Measurements from ENCODE around the gene KCNQ5.

Gene KCNQ5

DNA sequence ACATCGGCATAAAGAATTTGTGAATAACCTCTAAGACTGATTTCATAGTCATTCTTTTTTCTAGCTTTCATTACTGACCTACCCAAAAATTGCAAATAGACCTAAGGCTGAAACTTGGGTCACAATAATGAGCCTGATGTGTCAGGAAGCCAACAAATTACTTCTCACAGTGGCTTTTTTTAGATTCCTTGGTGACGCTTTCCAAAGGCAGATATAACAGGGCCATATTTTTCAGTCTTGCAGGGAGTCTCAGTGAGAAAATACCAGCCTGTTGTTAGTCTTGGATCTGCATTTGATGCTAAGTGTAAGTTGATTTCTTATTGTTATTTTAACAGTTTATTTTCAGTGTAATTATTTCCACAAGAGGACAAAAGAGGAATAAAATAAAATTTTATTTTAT, 423.7 kb downstream of the KCNQ5 start:
- TF ChIP-seq EZH2phosphoT487 (conservative IDR thresholded peaks at IDR 0.05; ENCODE audit: low read length) (no peak), CTCF (IDR thresholded peaks at IDR 0.05; ENCODE audit: insufficient read depth, low read length, poor library complexity, severe bottlenecking) (no peak)
- Histone ChIP-seq H3K4me3 (ENCODE audit: insufficient read depth, low read length, poor library complexity, severe bottlenecking) (no peak overlapping the region), H3F3A (ENCODE audit: insufficient read depth) (no peaks in the 10 kb centered on the region), H3K27ac (ENCODE audit: low read depth, low read length) (no peak overlapping the region), H3K4me2 (ENCODE audit: low read depth, low read length, poor library complexity, severe bottlenecking) (no peak overlapping the region), H3K9me2 (replicated peaks; ENCODE audit: insufficient read depth, low read length) (no peaks in the 10 kb centered on the region), H3K79me2 (ENCODE audit: insufficient read depth, low read length) (no peaks in the 10 kb centered on the region), H4K20me1 (ENCODE audit: low read depth, low read length) (no peaks in the 10 kb centered on the region), H3K9me3 (ENCODE audit: insufficient read depth, low read length) (no peaks in the 10 kb centered on the region), H3K27me3 (ENCODE audit: low read length) (no peaks in the 10 kb centered on the region), H3K9ac (ENCODE audit: low read length) (no peak overlapping the region), H3K36me3 (ENCODE audit: low read length) (no peaks in the 10 kb centered on the region), H2AFZ (ENCODE audit: low read depth, low read length, severe bottlenecking) (no peak overlapping the region)

DNA sequence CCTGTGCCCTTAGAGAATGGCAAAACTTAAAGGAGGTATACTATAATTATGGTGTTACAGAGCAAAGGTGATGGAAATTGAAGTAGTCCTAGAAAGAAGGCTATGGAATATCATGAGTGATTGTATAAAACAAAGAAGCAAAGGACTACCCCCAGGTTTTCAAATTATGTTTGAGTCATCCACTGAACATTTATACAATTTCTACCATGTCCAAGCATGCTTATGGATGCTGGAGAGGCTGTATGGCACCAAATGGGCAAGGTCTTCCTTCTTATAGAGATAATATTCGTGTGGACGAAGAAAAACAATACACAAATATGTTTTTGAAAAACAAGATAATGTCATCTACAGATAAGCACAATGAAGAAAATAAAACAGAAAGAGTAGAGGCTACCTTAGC, 425.9 kb downstream of the KCNQ5 start:
- Histone ChIP-seq H2AFZ (ENCODE audit: low read depth, low read length, severe bottlenecking) (no peak overlapping the region), H3K4me3 (ENCODE audit: insufficient read depth, low read length, poor library complexity, severe bottlenecking) (no peak overlapping the region), H3K27me3 (ENCODE audit: low read length) (no peaks in the 10 kb centered on the region), H3K9me2 (replicated peaks; ENCODE audit: insufficient read depth, low read length) (no peaks in the 10 kb centered on the region), H3K79me2 (ENCODE audit: insufficient read depth, low read length) (no peaks in the 10 kb centered on the region), H3K4me2 (ENCODE audit: low read depth, low read length, poor library complexity, severe bottlenecking) (no peak overlapping the region), H3F3A (ENCODE audit: insufficient read depth) (no peaks in the 10 kb centered on the region), H3K9me3 (ENCODE audit: insufficient read depth, low read length) (no peaks in the 10 kb centered on the region), H4K20me1 (ENCODE audit: low read depth, low read length) (no peaks in the 10 kb centered on the region), H3K27ac (ENCODE audit: low read depth, low read length) (no peak overlapping the region), H3K36me3 (ENCODE audit: low read length) (no peaks in the 10 kb centered on the region), H3K9ac (ENCODE audit: low read length) (no peak overlapping the region)
- TF ChIP-seq EZH2phosphoT487 (conservative IDR thresholded peaks at IDR 0.05; ENCODE audit: low read length) (no peak), CTCF (IDR thresholded peaks at IDR 0.05; ENCODE audit: insufficient read depth, low read length, poor library complexity, severe bottlenecking) (no peak)

DNA sequence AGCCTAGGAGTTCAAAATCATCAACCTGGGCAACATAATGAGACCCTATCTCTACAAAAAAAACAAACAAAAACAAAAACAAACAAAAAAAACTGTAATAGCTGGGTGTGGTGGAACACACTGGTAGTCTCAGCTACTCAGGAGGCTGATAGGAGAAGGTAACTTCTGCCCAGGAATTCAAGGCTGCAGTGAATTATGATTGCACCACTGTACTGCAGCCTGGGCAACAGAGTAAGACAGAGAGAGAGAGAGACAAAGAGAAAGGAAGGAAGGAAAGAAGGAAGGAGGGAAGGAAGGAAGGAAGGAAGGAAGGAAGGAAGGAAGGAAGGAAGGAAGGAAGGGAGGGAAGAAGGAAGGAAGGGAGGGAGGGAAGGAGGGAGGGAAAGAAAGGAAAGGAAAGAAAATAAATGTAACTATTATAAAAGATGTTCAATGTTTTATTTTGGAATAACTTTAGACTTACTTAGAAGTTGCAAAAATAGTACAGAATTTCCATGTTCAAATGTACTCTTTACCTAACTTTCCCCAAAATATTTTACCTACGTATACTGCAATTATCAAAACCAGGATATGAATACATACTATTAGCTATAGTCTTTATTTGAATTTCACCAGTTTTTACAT, 428.2 kb downstream of the KCNQ5 start:
- Histone ChIP-seq H3K27me3 (ENCODE audit: low read length) (no peaks in the 10 kb centered on the region), H3K9ac (ENCODE audit: low read length) (no peak overlapping the region), H3K9me3 (ENCODE audit: insufficient read depth, low read length) (no peaks in the 10 kb centered on the region), H3K4me3 (ENCODE audit: insufficient read depth, low read length, poor library complexity, severe bottlenecking) (no peak overlapping the region), H3K4me2 (ENCODE audit: low read depth, low read length, poor library complexity, severe bottlenecking) (no peak overlapping the region), H3K79me2 (ENCODE audit: insufficient read depth, low read length) (no peaks in the 10 kb centered on the region), H3K36me3 (ENCODE audit: low read length) (no peaks in the 10 kb centered on the region), H4K20me1 (ENCODE audit: low read depth, low read length) (no peaks in the 10 kb centered on the region), H2AFZ (ENCODE audit: low read depth, low read length, severe bottlenecking) (no peak overlapping the region), H3K27ac (ENCODE audit: low read depth, low read length) (no peak overlapping the region), H3F3A (ENCODE audit: insufficient read depth) (no peaks in the 10 kb centered on the region), H3K9me2 (replicated peaks; ENCODE audit: insufficient read depth, low read length) (no peaks in the 10 kb centered on the region)
- TF ChIP-seq CTCF (IDR thresholded peaks at IDR 0.05; ENCODE audit: insufficient read depth, low read length, poor library complexity, severe bottlenecking) = no peak
- no peak for TF ChIP-seq EZH2phosphoT487 (conservative IDR thresholded peaks at IDR 0.05; ENCODE audit: low read length)

Measured in SU-DHL-6 (cell line).